HCEC 1CT (cell line): ENCODE measurements around the gene GFER.
"Not testable (repeated sequence)": the region's sequence is repeated elsewhere in the genome, so short reads cannot be mapped to it uniquely, and the experiment has no call there.

Experiments used
- DNase-seq: peaks from one replicate; pipeline ENCODE4 v3.0.0-alpha.2; 2017

The GFER gene

GRCh38 chr16:2029350-2029749 lies 45.4 kb downstream of the GFER start:
- no peak for DNase-seq

GRCh38 chr16:2030036-2030435 lies 46.0 kb downstream of the GFER start:
- DNase-seq, result no peak

- DNase-seq, result no peak
These were observed 47.1 kb downstream of the GFER start for GRCh38 chr16:2031081-2031577.

- DNase-seq, result no peak
These were observed 48.5 kb downstream of the GFER start for GRCh38 chr16:2032285-2033056.

GRCh38 chr16:2033057-2033908 lies 49.3 kb downstream of the GFER start:
- peak; percentile 70 for DNase-seq

- DNase-seq, result not testable (repeated sequence)
These were observed 50.1 kb downstream of the GFER start for GRCh38 chr16:2033909-2034695.

- DNase-seq, result no peak
These were observed 50.9 kb downstream of the GFER start for GRCh38 chr16:2034696-2035430.

- DNase-seq, result peak; percentile 73
These were observed 51.6 kb downstream of the GFER start for GRCh38 chr16:2035431-2036199.

- DNase-seq, result no peak
These were observed 52.4 kb downstream of the GFER start for GRCh38 chr16:2036200-2036966.

GRCh38 chr16:2037115-2037514 lies 53.1 kb downstream of the GFER start:
- DNase-seq, result no peak
